AG04449 (cell line): ENCODE data around the gene ZNF768.

Source experiments
- CTCF ChIA-PET: fragments of 350-600 bp; formaldehyde crosslinking; extraction: SDS; loops from one replicate; lab custom pipeline; 2021; ENCODE audit warnings: antibody characterized with exemption; lab: Yijun Ruan, JAX
- POLR2A ChIA-PET: fragments of 400-600, 350-600 bp; formaldehyde crosslinking; extraction: SDS; loops from one replicate; lab custom pipeline; 2020; ENCODE audit warnings: antibody characterized with exemption, inconsistent platforms; lab: Yijun Ruan, JAX
- DNase-seq: peaks from one replicate; pipeline ENCODE4 v3.0.0-alpha.2; 2010; ENCODE audit warnings: low read depth, low spot score
- H3K4me3 ChIP-seq: 2 replicates; pipeline ENCODE4 v1.5.1; 2011; ENCODE audit warnings: low read depth, mild to moderate bottlenecking, control low read depth, low read length
- TF ChIP-seq, protein P1 (sequence below): IDR thresholded peaks from one replicate; pipeline ENCODE4 v1.5.1; 2011; ENCODE audit warnings: mild to moderate bottlenecking, moderate library complexity, low read length, control low read depth, inconsistent platforms; ENCODE audit not compliant: insufficient read depth; ENCODE audit errors: missing control alignments

Gene ZNF768

DNA sequence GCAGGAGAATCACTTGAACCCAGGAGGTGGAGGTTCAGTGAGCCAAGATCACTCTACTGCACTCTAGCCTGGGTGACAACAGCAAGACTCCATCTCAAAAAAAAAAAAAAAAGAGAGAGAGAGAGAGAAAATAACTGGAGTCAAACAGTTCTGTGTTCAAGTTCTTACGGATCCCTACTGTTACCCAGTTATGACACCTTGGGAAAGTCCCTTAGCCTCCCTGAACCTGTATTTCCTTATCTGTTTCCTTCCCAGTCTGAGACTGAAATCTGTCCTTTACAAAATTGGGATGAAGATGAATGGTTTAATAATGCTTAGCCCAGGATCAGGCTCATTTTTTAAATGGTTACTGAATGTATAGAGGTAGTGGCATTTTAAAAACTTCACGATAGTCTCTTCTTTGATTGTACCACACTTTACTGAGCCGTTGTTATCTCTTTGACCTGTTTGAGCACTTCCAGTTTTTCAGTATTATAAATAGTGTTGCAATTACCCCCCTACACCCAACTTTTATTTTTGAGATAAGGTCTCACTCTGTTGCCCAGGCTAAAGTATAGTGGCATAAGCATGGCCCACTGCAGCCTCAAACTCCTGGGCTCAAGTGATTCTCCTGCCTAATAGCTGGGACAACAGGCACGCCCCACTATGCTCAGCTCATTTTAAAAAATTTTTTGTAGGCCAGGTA is 17.1 kb downstream of the ZNF768 start:
- CTCF ChIA-PET: no interaction called here
- no peak for DNase-seq
- POLR2A ChIA-PET: no interaction called here
- no peak overlapping the region for H3K4me3 ChIP-seq
- TF ChIP-seq, protein P1, sequence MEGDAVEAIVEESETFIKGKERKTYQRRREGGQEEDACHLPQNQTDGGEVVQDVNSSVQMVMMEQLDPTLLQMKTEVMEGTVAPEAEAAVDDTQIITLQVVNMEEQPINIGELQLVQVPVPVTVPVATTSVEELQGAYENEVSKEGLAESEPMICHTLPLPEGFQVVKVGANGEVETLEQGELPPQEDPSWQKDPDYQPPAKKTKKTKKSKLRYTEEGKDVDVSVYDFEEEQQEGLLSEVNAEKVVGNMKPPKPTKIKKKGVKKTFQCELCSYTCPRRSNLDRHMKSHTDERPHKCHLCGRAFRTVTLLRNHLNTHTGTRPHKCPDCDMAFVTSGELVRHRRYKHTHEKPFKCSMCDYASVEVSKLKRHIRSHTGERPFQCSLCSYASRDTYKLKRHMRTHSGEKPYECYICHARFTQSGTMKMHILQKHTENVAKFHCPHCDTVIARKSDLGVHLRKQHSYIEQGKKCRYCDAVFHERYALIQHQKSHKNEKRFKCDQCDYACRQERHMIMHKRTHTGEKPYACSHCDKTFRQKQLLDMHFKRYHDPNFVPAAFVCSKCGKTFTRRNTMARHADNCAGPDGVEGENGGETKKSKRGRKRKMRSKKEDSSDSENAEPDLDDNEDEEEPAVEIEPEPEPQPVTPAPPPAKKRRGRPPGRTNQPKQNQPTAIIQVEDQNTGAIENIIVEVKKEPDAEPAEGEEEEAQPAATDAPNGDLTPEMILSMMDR: no peak

DNA sequence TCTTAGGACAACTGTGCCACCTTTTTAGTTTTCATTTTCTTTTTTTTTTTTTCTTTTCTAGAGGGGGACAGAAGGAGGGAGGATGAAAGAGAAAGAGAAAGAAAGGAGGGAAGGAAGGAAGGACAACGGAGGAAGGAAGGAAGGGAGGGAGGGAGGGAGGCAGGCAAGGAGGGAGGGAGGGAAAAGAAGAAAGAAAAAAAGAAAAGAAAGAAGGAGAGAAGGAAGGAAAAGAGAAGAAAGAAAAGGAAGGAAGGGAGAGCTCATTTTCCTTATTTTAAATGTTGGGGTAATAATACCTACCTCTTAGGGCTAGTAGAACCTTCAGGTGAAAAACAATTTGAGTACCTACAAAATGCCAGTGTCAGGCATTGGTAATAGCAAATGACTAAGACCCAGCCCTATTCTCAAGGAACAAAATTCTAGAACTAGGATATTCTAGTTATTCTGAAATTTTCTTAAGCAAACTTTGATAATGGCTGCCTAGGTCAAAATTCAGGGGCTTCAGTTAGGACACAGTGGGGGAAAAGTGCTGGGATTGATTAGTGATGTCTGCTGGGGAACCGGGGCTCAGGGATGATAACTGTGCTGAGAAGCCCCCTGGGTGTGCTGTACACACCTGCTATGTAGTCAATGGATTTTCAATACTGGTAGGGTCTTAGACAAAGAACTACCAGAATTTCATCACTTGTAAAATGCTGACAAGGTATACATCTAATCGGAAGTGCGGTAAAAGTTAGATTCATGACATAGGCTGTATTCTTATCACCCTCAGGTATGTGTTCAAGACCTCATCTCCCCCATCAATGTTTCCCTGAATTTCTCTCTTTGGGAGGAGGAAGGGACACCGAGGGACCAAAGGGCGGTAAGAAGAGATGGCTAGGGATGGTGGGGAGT is 22.7 kb downstream of the ZNF768 start:
- DNase-seq: no peak
- CTCF ChIA-PET: no interaction called here
- TF ChIP-seq, protein P1: no peak
- H3K4me3 ChIP-seq: no peak overlapping the region
- POLR2A ChIA-PET: no interaction called here

DNA sequence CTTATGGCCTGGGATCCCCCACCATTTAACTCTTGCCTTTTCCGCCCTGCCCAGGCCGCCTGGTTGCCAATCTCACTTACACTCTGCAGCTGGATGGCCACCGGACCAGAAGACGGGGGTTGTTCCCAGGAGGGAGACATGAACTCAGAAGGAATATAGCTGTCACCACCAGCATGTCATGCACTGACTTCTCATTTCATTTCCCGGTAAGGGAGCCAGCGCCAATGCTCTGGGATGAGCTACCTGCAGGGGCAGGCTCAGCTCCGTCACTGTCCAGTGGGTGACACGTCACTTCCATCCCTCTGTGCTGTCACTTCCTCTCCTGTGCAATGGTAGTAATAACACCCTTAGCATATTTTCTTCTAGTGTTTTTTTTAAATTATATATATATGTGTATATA is 27.1 kb downstream of the ZNF768 start:
- CTCF ChIA-PET: interaction anchor here (1.0 kb wide), 1 partner anchor 50 kb away, joined by 7 read pairs; no protein-coding TSS in a partner anchor
- no peak overlapping the region for H3K4me3 ChIP-seq
- no peak for DNase-seq
- TF ChIP-seq, protein P1: no peak
- POLR2A ChIA-PET: no interaction called here

DNA sequence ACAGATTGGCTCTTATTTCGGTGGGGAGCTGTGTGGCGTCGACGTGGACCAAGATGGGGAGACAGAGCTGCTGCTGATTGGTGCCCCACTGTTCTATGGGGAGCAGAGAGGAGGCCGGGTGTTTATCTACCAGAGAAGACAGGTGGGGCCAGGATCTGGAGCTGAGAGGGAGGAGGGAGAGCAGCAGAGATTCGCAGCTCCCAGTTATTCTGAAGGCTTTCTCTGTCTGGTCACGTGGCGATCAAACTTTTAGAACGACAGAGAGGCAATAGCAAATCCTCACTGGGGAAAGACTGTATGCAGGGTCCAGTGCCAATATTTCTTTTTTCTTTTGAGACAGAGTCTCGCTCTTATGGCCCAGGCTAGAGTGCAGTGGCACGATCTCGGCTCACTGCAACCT is 31.7 kb downstream of the ZNF768 start:
- POLR2A ChIA-PET: no interaction called here
- no peak overlapping the region for H3K4me3 ChIP-seq
- CTCF ChIA-PET: interaction anchor here (1.0 to 1.5 kb wide), 3 partner anchors 10 to 65 kb away, joined by 3 read pairs; partner anchors contain the start of gene DCTPP1
- no peak for DNase-seq
- TF ChIP-seq, protein P1: no peak

DNA sequence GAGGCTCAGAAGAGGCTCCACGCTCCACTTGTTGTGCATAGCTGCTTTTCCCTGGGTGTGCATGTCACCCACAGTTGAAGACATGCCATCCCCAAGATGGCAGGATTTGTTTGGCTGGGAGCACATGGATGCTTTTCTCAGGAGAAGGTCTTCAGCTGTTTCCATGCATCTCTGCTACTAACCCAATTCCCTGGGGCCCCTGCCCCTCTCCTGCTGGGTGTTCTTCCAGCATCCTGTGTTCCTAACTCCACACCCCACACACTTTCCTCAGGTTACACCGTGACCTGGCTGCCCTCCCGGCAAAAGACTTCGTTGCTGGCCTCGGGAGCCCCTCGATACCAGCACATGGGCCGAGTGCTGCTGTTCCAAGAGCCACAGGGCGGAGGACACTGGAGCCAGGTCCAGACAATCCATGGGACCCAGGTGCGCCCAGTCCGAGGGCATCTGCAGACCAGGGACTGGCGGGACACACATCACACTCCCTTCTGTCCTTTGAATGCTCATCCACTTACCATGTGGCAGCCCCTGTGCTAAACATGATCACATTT is 32.4 kb downstream of the ZNF768 start:
- ChIA-PET POLR2A (no interaction called here), CTCF (interaction anchor here (0.9 to 1.2 kb wide), 3 partner anchors 11 to 21 kb away, joined by 3 to 4 read pairs (median 3); no protein-coding TSS in a partner anchor)
- H3K4me3 ChIP-seq: no peak overlapping the region
- TF ChIP-seq, protein P1: no peak
- DNase-seq: no peak

DNA sequence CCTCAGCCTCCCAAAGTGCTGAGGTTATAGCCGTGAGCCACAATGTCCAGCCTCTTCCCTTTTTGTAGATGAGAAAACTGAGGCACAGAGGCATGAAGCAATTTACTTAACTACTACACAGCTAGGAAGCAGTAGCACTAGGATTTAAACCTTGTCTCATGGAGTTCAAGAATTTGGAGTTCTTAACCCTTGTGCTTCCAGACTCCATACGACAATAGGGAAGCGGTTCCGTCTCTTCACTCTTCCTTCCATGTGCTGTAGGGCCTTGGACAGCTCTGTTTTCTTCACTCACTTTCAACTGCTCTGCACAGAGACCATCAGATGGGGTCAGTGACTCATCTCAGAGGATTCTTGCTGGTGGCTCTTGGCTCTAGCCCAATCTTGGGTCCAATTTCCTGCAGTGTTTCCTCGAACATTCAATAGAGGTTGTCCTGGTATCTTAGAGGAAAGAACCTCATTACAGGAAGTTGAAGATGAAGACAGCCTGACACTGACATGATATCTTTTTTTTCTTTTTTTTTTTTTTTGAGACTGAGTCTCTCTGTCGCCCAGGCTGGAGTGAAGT is 34.5 kb downstream of the ZNF768 start:
- DNase-seq: no peak
- ChIA-PET CTCF (interaction anchor here (1.0 to 2.4 kb wide), 3 partner anchors 9 to 137 kb away, joined by 3 to 9 read pairs (median 4); no protein-coding TSS in a partner anchor), POLR2A (no interaction called here)
- no peak overlapping the region for H3K4me3 ChIP-seq
- TF ChIP-seq, protein P1: no peak
